Osteocyte (in vitro differentiated cells): ENCODE measurements around the gene POU6F1. TPM values are rescaled to one million over a fixed set of nuclear protein-coding genes. Genes with fewer than 3 reads are reported as not detected.
"Not testable (repeated sequence)": the region's sequence is repeated elsewhere in the genome, so short reads cannot be mapped to it uniquely, and the experiment has no call there.

Source experiments
- DNase-seq: peaks from one replicate; pipeline ENCODE4 v3.0.0; 2021; ENCODE audit warnings: mixed read lengths; ENCODE audit not compliant: unreplicated experiment; ENCODE audit errors: extremely low spot score
- H3K27ac Mint-ChIP-seq: one replicate; pipeline ENCODE4 v1.8.0; 2021; ENCODE audit warnings: mild to moderate bottlenecking, mixed read lengths; ENCODE audit not compliant: unreplicated experiment
- H3K27me3 Mint-ChIP-seq: one replicate; pipeline ENCODE4 v1.8.0; 2021; ENCODE audit warnings: mixed read lengths; ENCODE audit not compliant: unreplicated experiment
- H3K36me3 Mint-ChIP-seq: one replicate; pipeline ENCODE4 v1.8.0; 2021; ENCODE audit warnings: mixed read lengths; ENCODE audit not compliant: unreplicated experiment
- H3K4me1 Mint-ChIP-seq: one replicate; pipeline ENCODE4 v1.8.0; 2021; ENCODE audit warnings: mixed read lengths; ENCODE audit not compliant: unreplicated experiment
- H3K4me3 Mint-ChIP-seq: one replicate; pipeline ENCODE4 v1.8.0; 2021; ENCODE audit warnings: mild to moderate bottlenecking, moderate library complexity, mixed read lengths; ENCODE audit not compliant: unreplicated experiment
- H3K9me3 Mint-ChIP-seq: one replicate; pipeline ENCODE4 v1.8.0; 2021; ENCODE audit warnings: mixed read lengths; ENCODE audit not compliant: unreplicated experiment
- total RNA-seq: library from RNA; stranded (reverse); gene quantifications from 2 replicates; pipeline ENCODE4 v1.2.1, GENCODE V29; 2021
- TF ChIP-seq, protein P1 (sequence below): fragments of 200-600 bp; sonication (generic); IDR thresholded peaks from 2 replicates; pipeline ENCODE4 v1.5.0; 2021; ENCODE audit warnings: antibody characterized with exemption, mild to moderate bottlenecking, moderate library complexity

Gene POU6F1
- total RNA-seq, 1 donor from 2014 or later, result 19.2 TPM

DNA sequence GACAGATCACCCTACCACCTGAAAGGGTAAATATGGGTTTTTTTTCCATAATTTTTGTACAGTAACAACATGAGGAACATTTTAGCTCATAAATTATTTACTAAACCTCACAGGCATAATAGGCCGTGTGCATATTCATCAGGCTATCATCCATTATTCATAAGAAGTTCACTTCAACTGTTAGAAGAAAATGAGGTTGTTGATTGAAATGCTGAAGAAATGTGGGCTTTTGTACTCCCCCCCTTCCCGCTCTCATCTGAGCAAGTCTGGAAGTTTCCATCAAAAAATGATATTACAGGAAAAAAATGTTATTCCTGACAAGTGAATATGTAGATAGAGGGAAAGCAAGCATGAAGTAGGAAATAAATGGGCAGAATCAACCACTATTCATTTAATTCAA, 7.9 kb upstream of the POU6F1 start:
- Mint-ChIP-seq H3K4me3 (no peak overlapping the region), H3K9me3 (no peaks in the 10 kb centered on the region), H3K27me3 (no peaks in the 10 kb centered on the region), H3K36me3 (no peaks in the 10 kb centered on the region), H3K4me1 (no peaks in the 10 kb centered on the region), H3K27ac (no peak overlapping the region)
- TF ChIP-seq, protein P1, sequence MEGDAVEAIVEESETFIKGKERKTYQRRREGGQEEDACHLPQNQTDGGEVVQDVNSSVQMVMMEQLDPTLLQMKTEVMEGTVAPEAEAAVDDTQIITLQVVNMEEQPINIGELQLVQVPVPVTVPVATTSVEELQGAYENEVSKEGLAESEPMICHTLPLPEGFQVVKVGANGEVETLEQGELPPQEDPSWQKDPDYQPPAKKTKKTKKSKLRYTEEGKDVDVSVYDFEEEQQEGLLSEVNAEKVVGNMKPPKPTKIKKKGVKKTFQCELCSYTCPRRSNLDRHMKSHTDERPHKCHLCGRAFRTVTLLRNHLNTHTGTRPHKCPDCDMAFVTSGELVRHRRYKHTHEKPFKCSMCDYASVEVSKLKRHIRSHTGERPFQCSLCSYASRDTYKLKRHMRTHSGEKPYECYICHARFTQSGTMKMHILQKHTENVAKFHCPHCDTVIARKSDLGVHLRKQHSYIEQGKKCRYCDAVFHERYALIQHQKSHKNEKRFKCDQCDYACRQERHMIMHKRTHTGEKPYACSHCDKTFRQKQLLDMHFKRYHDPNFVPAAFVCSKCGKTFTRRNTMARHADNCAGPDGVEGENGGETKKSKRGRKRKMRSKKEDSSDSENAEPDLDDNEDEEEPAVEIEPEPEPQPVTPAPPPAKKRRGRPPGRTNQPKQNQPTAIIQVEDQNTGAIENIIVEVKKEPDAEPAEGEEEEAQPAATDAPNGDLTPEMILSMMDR, result no peak
- DNase-seq, result no peak

DNA sequence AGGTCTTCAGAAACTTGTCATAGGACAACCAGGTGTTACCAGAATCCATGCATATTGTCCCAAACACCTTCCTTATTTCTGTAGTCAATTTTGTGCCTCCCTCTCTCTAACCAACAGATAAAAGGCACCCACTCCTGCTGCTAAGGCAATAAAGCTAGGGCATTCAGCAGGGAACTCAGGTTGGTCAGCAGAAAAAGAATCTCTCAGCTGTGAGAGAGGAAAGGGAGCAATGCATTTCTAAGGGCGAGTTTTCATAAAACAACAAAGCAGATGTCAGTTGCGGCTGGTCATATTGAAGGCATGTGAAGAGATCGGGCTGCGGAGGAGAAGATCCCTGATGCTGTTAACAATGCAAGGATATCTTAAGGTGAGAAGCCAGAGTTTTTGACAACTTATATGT, 7.4 kb upstream of the POU6F1 start:
- Mint-ChIP-seq H3K27ac (no peak overlapping the region), H3K9me3 (no peaks in the 10 kb centered on the region), H3K27me3 (no peaks in the 10 kb centered on the region), H3K36me3 (no peaks in the 10 kb centered on the region), H3K4me1 (no peaks in the 10 kb centered on the region), H3K4me3 (no peak overlapping the region)
- DNase-seq, result no peak
- TF ChIP-seq, protein P1, result no peak

DNA sequence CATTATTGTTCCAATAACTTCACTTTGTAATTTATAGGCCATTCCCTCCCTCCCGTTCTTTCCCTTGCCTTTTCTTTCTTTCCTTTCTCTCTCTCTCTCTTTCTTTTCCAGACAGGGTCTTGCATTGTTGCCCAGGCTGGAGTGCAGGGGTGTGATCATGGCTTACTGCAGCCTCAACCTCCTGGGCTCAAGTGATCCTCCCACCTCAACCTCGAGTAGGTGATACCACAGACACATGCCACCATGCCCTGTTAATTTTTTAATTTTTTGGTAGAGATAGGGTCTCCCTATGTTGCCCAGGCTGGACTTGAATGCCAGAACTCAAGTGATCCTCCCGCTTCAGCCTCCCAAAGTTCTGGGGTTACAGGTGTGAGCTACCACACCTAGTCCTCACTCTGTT, 6.8 kb upstream of the POU6F1 start:
- H3K27me3 Mint-ChIP-seq, result no peaks in the 10 kb centered on the region
- no peaks in the 10 kb centered on the region for H3K36me3 Mint-ChIP-seq
- H3K27ac Mint-ChIP-seq, result no peak overlapping the region
- no peaks in the 10 kb centered on the region for H3K9me3 Mint-ChIP-seq
- DNase-seq, result no peak
- H3K4me3 Mint-ChIP-seq, result no peak overlapping the region
- no peaks in the 10 kb centered on the region for H3K4me1 Mint-ChIP-seq
- TF ChIP-seq, protein P1, result no peak

DNA sequence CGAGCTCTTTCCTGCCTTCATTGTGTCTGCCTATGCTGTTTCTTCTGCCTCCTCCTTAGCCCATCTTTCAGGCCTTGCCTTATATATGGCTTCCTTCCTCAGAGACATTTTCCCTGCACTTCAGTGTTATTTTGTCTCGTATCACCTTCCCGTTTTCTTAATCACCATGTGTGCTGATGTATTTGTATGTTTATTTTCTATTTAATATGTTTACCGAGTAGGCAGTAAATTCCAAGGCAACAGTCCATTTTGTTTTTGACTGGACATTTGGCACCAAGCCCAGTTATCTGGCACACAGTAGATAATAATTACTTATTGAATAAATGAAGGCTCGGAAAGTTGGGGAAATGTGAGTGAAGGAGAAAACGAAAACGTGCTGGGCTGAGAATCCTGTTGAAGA, 4.6 kb upstream of the POU6F1 start:
- TF ChIP-seq, protein P1, result no peak
- H3K4me1 Mint-ChIP-seq, result peaks cover 12% of the 10 kb centered on the region
- no peaks in the 10 kb centered on the region for H3K36me3 Mint-ChIP-seq
- no peak overlapping the region for H3K27ac Mint-ChIP-seq
- H3K9me3 Mint-ChIP-seq, result no peaks in the 10 kb centered on the region
- H3K27me3 Mint-ChIP-seq, result no peaks in the 10 kb centered on the region
- H3K4me3 Mint-ChIP-seq, result no peak overlapping the region
- no peak for DNase-seq

DNA sequence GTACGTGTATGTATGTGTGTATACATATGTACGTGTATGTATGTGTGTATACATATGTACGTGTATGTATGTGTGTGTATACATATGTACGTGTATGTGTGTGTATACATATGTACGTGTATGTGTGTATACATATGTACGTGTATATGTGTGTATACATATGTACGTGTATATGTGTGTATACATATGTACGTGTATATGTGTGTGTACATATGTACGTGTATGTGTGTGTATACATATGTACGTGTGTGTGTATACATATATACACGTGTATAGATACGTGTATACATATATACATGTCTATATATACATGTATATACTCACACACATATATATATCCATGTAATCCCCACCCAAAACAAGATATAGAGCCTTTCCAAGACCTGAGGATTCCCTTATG, 2.0 kb upstream of the POU6F1 start:
- not testable (repeated sequence) for H3K27me3 Mint-ChIP-seq, H3K4me3 Mint-ChIP-seq, H3K27ac Mint-ChIP-seq, H3K9me3 Mint-ChIP-seq, DNase-seq, H3K36me3 Mint-ChIP-seq
- H3K4me1 Mint-ChIP-seq, result peaks cover 18% of the 10 kb centered on the region

DNA sequence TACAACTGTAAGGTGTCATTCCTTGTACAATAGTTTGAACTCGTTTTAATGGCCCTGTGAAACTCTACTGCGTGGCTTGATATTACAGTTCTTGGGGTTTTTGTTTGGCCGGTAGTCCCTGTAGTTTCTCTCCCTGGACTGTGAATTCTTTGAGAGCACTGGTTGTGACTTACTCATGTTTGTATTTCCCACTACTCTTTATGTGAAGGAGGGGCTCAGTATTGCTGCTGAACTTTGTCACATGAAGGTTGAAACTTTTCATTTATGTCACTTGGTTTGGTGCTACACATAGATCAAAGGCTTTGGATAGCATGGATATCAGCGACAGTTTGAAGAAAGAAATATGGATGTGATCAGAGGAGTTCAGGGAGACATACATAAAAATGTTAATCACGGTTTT, 1.5 kb upstream of the POU6F1 start:
- H3K4me3 Mint-ChIP-seq, result no peak overlapping the region
- no peaks in the 10 kb centered on the region for H3K36me3 Mint-ChIP-seq
- peaks cover 18% of the 10 kb centered on the region for H3K4me1 Mint-ChIP-seq
- H3K9me3 Mint-ChIP-seq, result no peaks in the 10 kb centered on the region
- no peaks in the 10 kb centered on the region for H3K27me3 Mint-ChIP-seq
- DNase-seq, result no peak
- H3K27ac Mint-ChIP-seq, result peak overlapping the region; percentile 39
- TF ChIP-seq, protein P1, result no peak
